ENCODE measurements around the gene DAGLA.

The DAGLA gene

DNA sequence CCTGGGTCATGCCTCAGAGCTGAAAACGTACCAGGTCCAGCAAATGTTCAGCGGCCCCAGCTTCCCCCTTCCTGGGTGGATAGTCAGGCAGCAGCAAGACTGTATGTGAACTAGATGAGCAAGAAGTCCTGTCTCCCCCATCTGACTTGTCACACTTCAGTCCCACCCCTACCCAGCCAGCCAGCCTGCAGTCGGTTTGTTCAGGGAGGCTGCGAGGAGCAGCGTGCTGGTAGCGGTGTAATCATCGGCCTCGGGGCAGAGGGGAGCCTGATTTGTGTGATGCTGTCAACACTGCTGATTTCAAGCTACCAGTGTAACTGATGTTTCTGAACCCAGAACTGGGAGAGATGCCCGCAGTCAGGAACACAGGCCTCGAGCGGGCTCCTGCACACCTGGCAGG, 102.7 kb downstream of the DAGLA start:
- no peak for DNase-seq

DNA sequence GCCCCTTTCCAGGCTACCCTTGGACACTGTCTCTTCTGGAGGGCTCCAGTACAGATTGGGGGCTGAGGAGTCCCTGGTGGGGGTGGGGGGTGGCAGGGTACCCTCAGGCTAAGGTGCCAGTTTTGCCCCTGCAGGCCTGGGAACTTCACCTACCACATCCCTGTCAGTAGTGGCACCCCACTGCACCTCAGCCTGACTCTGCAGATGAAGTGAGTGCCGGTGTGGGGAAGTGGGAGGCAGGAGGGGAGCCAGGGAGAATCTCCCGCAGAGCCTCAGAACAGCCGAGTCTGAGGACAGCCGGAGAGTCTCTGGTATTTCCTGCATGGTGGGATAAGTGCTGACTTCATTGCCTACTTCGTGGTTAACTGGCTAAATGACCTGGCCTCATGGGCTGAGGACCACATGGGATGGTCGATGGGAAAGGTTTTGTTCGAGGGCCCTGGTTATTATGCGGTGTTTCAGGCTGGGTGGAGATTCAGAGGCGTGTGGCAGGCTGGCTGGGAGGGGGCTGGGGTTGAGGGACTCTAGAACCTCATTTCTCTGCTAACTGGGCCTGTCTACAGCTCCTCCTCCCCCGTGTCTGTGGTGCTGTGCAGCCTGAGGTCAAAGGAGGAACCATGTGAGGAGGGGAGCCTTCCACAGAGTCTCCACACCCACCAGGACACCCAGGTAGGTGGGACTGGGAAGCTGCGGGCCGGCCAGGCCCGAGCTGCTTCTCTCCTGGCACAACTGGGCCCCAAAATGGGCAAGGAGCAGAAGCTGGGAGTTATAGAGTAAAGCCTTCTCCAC, 103.7 kb downstream of the DAGLA start:
- DNase-seq = no peak

DNA sequence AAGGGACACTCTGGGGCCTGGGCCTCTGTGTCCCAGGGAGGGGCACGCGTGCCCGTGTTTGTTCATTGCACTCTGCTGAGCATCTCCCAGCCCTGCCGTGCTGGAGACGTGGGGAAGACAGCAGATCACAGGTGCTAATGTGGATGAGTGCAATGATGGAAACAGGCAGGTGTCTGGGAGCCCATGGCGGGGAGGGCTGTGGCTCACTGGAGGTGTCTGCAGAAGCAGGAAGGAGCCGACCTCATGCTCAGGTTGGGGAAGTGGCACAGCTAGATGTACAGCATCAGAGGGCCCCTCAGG, 104.3 kb downstream of the DAGLA start:
- no peak for DNase-seq

DNA sequence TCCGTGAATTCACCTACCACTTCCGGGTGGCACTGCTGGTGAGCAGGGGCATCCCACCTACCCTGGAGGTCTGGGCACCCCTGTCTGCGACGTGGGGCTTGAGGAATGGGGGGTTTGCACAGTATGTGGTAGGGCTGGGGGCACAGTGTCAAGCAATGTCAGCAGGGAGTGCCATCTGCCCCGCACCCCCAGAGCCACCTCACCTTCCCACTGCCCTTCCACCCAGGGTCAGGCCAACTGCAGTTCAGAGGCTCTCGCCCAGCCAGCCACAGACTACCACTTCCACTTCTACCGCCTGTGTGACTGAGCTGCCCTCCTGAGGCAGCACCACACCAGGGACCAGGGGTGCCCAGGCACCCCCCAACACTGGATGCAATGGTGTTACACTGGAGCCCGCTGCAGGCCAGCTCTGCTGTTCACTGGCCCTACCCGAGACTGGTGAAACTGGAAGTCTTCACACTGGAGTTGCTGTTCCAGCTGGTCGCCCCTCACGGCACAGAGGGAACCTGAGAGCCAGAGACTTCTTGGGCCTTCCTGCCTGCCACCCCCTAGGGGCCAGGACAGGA, 105.7 kb downstream of the DAGLA start:
- DNase-seq = no peak

DNA sequence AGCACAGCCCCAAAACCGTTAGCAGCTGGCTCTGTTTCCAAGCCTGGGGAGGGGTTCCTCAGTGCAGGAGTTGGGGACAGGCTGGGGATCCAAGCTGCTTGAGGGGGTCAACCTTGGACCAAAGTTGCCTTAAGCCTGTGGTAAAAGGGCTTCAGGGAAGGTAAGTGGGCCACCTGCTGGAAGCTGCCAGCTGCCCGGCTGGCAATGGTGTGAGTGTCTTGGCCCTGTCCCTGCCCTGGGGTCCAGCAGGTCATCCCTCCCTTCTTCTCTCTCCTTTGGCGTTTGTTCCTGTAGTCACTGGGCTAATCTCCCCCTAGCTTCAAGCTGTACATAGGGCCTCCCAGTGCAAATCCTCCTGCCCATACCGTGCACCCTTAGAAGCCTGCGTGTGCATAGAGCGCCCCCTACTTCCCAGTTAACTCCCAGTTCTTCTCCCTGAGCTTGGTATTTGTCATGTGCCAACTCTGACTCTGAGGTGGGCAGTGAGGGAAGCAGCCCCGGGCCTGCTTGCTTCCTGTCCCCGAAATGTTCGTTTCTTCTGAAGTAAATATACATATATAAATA, 107.8 kb downstream of the DAGLA start:
- DNase-seq = peak in 1 of 2 experiments; percentile 26

DNA sequence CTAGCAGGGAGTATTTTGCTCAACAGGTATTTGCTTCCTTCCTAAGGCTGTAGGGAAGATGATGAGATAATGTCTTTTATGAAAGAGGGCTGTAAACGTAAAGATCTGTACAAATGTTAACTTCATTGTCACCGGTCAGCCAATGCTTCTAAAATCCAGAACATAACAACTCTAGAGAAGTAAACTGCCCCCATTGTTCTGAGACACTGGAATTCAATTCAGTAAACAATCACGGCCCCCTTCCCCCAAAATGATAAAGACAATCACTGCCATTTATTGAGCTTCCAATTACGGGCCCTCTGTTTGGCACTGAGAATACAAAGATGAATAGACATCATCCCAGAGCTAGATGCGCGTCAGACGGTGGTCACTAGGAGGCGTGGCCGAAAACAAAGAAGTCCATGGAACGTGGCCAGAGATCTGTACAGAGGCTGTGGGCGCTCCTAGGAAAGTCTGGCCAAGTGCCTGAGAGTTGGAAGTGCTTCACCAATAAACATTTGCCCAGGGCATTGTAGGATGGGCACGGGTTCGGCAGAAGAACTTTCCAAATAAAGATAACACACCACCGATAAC, 111.6 kb downstream of the DAGLA start:
- DNase-seq = peak; percentile 43 to 61

DNA sequence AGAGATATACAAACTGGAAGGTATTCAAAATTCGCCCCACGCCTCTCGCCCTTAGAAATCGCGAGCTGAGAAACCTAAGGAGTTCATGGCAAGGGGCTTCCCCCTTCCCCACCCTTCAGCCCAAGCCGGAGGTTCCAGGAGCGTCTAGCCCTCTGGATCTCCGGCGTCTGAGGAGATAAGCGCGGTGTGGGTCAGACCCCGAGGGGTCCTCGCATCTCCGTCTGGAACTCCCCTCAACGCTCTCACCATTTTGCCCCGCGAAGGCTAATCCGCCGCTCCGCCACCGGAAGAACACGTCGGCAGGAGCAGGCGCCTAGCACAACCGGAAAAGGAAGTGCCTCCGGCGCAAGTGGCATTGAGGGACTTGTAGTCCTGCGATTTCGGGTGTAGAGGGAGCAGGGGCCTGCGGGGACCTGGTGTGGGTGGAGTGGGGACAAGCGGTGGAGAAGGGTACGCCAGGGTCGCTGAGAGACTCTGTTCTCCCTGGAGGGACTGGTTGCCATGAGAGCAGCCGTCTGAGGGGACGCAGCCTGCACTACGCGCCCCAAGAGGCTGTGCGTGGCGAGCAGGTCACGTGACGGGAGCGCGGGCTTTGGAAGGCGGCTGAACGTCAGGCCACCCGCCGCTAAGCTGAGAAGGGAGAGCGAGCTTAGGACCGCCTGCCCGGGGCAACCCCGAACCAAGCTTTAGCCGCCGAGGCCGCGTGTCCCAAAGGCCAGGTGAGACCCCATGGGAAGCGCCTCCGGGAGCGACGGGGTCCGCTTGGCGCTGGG, 112.3 kb downstream of the DAGLA start, which contains the start of the genes FEN1 and TMEM258:
TSS of gene FEN1 (plus strand) at position 602 of the 773 bp plus-strand sequence. CDS start 2,451 bp downstream, outside the sequence.
TSS of gene TMEM258 (minus strand) at position 290 of the 773 bp plus-strand sequence. CDS start at position 249, 41 bp downstream.
- peak; percentile 88 to 90 for DNase-seq

DNA sequence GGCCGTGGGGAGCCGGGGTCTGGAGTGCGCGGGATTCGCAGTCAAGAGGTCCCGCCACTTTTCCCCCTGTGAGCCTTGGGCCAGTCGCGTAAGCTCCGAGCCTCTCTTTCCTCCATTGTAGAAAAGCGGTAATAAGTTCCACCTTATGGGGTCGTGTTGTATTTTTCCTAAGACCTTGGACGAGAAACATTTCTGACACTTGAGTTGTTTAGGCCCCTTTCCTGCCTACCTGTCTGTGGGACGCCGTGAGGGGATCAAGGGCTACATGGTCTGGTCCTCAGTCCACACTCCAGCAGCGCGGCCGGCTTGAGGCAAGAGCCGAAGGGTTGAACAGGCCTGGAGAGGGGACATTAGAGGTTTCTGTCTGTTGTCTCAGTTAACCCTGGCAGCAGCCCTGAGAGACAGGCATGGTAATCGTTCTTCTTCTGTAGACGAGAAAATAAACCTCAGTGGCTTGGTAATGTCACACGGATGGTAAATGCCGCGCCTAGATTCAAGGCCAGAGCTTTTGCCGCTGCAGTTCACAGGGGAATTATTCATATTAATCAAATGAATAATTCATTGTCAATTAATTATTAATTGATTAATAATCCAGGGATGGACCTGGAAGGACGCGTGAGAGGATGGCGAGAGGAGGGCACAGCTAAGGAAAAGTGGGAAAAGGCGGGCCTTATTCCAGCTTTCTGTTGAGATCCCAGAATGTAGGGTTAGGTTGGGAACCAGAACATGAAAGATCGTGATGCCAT, 113.1 kb downstream of the DAGLA start:
- DNase-seq = peak; percentile 16 to 20

DNA sequence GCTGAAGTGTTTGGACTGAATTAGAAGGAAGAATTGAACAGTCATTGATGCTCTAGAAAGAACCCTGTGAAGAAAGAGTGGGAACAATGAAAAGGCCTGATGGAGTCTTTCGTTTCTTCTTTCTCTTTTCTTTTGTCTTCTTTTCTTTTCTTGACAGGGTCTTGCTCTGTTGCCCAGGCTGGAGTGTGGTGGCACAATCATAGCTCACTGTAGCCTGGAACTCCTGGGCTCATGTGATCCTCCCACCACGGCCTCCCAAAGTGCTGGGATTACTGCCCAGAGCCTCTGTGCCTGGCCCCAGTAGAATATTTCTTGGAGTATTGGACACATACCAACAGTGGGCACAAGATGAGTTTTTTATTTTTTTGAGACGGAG, 113.6 kb downstream of the DAGLA start:
- no peak for DNase-seq

DNA sequence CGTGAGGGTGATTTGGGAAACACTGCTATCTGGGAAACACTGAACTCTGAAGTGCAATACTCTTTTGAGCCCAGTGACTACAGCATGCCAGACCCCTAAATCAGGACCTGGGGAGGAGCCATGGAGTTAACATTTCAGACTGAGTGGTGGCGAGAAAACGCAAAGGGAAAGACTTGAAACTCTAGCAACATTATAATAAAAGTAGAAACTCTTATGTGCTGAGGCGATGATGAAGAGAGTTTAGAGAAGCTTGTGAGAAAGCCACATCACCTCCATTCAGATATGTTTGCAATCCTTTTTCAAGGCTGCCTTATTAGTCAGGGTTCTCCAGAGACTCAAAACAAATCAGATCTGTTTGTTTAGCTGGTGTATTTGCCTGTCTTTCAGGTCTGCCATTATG, 114.4 kb downstream of the DAGLA start:
- DNase-seq = no peak

DNA sequence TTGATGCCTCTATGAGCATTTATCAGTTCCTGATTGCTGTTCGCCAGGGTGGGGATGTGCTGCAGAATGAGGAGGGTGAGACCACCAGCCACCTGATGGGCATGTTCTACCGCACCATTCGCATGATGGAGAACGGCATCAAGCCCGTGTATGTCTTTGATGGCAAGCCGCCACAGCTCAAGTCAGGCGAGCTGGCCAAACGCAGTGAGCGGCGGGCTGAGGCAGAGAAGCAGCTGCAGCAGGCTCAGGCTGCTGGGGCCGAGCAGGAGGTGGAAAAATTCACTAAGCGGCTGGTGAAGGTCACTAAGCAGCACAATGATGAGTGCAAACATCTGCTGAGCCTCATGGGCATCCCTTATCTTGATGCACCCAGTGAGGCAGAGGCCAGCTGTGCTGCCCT, 115.3 kb downstream of the DAGLA start:
- no peak for DNase-seq

DNA sequence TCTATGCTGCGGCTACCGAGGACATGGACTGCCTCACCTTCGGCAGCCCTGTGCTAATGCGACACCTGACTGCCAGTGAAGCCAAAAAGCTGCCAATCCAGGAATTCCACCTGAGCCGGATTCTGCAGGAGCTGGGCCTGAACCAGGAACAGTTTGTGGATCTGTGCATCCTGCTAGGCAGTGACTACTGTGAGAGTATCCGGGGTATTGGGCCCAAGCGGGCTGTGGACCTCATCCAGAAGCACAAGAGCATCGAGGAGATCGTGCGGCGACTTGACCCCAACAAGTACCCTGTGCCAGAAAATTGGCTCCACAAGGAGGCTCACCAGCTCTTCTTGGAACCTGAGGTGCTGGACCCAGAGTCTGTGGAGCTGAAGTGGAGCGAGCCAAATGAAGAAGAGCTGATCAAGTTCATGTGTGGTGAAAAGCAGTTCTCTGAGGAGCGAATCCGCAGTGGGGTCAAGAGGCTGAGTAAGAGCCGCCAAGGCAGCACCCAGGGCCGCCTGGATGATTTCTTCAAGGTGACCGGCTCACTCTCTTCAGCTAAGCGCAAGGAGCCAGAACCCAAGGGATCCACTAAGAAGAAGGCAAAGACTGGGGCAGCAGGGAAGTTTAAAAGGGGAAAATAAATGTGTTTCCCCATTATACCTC, 115.8 kb downstream of the DAGLA start:
- DNase-seq = no peak

Measured in activated CD4-positive, alpha-beta T cell treated with anti-CD3 and anti-CD28 coated beads, Interleukin-2, amount 50 U/mL, for 48 hours (primary cell).